Neural progenitor cell (in vitro differentiated cells): ENCODE measurements around the gene KLF13.

Source experiments
- CTCF ChIP-seq: fragments of 200-600 bp; sonication (generic); IDR thresholded peaks from 2 replicates; pipeline ENCODE4 v1.5.1; 2017; ENCODE audit warnings: antibody characterized with exemption, mild to moderate bottlenecking
- EZH2 ChIP-seq: fragments of 200-600 bp; sonication (generic); IDR thresholded peaks from 2 replicates; pipeline ENCODE4 v1.6.1; 2017; ENCODE audit warnings: antibody characterized with exemption, mild to moderate bottlenecking, moderate library complexity
- EZH2phosphoT487 ChIP-seq: fragments of 200-600 bp; sonication (generic); IDR thresholded peaks from 2 replicates; pipeline ENCODE4 v1.6.1; 2017; ENCODE audit warnings: antibody characterized with exemption

GRCh38 chr15:31360158-31360561, 33.5 kb downstream of the KLF13 start:
- TF ChIP-seq CTCF: no peak
- TF ChIP-seq EZH2phosphoT487: no peak
- TF ChIP-seq EZH2: no peak
